Retinal pigment epithelial cell (primary cell): ENCODE data around the gene CDADC1.

Experiments
- DNase-seq: peaks from one replicate; pipeline ENCODE4 v3.0.0-alpha.2; 2010; ENCODE audit warnings: low read depth
- H3K4me3 ChIP-seq: 2 replicates; pipeline ENCODE4 v1.5.1; 2011; ENCODE audit warnings: mild to moderate bottlenecking, low read length, control low read depth, moderate library complexity
- TF ChIP-seq, protein P1 (sequence below): conservative IDR thresholded peaks from 2 replicates; pipeline ENCODE4 v1.5.1; 2011; ENCODE audit warnings: low read depth, low read length, control low read depth, inconsistent platforms

CDADC1 gene

DNA sequence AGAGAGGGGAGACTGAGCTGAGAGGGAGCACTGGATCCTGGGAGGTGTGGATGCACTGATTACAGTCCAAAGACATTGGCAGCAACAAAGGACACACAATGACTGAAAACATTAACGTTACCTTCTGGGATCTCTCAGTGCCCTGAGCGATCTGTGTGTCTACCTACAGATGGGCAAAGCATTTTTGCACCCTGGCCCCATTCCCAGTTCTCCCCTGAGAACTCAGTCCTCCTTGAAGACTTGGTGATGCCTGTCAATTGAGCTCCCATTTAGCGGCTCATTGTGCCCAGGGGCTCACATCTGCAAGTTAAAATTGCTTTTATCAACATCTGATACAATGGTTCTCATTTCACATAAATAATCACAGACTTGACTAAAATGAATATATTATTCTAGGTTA, 62.5 kb downstream of the CDADC1 start:
- no peak overlapping the region for H3K4me3 ChIP-seq
- TF ChIP-seq, protein P1, sequence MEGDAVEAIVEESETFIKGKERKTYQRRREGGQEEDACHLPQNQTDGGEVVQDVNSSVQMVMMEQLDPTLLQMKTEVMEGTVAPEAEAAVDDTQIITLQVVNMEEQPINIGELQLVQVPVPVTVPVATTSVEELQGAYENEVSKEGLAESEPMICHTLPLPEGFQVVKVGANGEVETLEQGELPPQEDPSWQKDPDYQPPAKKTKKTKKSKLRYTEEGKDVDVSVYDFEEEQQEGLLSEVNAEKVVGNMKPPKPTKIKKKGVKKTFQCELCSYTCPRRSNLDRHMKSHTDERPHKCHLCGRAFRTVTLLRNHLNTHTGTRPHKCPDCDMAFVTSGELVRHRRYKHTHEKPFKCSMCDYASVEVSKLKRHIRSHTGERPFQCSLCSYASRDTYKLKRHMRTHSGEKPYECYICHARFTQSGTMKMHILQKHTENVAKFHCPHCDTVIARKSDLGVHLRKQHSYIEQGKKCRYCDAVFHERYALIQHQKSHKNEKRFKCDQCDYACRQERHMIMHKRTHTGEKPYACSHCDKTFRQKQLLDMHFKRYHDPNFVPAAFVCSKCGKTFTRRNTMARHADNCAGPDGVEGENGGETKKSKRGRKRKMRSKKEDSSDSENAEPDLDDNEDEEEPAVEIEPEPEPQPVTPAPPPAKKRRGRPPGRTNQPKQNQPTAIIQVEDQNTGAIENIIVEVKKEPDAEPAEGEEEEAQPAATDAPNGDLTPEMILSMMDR: no peak
- DNase-seq: no peak

DNA sequence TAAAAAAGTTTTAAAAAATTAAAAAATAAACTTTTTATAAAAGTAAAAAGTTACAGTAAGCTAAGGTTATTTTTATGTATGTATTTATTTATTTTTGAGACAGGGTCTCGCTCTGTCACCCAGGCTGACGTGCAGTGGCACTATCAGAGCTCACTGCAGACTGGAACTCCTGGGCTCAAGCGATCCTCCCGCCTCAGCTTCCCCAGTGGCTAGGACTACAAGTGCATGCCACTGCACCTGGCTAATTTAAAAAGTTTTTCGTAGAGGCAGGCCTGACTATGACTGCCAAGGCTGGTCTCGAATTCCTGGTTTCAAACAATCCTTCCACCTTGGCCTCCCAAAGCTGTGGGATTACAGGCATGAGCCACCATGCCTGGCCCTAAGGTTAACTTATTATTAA, 64.1 kb downstream of the CDADC1 start:
- TF ChIP-seq, protein P1: no peak
- H3K4me3 ChIP-seq: no peak overlapping the region
- DNase-seq: no peak

DNA sequence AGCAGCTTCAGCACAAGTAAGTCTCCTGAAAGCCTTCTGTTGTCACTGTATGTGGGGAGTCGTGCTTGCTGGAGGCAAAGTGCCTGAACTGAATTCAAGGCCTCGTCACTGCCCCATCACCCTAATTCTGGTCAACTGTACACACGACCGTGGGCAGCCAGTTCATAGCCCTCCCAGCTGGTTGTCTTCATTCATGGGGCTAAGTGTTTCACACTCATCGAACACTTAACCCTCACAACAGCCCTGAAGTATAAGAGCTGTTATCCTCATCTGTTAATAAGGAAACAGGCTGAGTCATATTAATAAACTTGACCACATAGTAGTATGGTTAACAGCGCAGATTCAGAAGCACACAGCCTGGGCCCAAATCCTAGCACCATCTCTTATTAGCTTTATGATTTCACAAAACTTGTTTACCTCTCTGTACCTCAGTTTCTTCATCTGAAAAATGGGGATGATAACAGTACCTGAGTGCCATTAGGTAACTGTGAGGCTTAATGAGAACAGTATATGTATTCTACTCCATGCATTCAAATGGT, 66.7 kb downstream of the CDADC1 start:
- TF ChIP-seq, protein P1: no peak
- no peak overlapping the region for H3K4me3 ChIP-seq
- DNase-seq: no peak

DNA sequence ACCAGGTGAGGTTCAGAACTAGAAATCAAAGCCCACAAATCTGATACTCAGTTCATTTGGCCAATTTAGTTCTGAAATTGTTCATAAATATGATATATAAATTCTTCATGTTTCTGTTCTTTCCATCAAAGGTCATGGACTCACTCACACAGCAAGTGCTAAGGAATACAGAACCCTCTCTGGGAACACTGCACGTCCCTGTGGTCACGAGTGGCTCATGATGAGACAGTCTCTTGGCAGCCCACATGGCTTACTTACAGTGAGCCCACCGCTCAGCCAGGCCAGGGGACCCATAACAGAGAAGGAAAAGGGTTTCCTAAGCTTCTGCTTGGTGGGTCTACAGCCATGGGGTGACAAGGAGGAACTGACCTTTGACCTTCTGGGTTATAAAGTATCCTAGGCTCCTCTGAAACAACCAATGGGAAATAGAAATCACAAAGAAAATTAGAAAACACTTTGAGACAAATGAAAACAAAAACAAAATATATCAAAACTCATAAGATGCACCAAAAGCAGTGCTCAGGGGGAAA, 67.4 kb downstream of the CDADC1 start:
- DNase-seq: no peak
- TF ChIP-seq, protein P1: no peak
- no peak overlapping the region for H3K4me3 ChIP-seq

DNA sequence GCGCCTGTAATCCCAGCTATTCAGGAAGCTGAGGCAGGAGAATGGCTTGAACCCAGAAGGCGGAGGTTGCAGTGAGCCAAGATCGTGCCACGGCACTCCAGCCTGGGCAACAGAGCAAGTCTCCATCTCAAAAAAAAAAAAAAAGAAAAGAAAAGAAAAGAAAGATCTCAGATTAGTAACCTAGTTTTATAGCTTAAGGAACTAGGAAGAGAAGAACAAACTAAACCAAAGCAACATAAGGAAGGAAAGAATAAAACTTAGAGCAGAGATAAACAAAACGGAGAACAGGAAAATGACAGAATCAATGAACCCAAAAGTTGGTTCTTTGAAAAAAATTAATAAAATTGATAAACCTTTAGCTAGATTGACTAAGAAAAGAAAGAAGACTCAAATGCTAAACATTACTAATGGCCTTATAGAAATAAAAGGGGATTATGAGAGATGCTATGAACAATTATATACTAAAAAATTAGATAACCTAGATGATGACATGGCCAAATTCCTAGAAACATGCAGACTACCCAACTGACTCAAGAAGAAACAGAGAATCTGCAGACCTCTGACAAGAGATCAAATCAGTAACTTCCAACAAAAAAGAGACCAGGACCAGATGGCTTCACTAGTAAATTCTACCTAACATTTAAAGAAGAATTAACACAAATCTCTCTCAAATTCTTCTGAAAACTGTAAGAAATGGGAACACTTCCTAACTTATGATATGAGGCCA, 68.2 kb downstream of the CDADC1 start:
- TF ChIP-seq, protein P1: no peak
- DNase-seq: no peak
- no peak overlapping the region for H3K4me3 ChIP-seq

DNA sequence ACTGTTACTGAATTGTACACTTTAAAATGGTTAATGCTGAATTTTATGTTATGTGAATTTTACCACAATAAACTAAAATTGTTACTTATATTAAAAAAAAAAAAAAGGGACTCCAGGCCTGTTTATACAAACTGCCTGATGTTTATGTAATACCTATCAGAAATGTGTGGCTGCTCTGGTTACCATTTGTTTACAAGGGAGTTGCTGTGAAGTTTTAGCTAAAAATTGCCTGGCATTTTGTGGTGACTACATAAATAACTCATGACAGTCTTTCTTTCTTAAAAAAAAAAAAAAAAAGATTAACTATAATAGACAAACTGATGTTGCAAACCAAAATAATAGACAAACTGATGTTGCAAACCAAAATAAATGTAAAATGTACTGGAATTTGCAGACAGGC, 71.8 kb downstream of the CDADC1 start:
- no peak overlapping the region for H3K4me3 ChIP-seq
- TF ChIP-seq, protein P1: no peak
- no peak for DNase-seq

DNA sequence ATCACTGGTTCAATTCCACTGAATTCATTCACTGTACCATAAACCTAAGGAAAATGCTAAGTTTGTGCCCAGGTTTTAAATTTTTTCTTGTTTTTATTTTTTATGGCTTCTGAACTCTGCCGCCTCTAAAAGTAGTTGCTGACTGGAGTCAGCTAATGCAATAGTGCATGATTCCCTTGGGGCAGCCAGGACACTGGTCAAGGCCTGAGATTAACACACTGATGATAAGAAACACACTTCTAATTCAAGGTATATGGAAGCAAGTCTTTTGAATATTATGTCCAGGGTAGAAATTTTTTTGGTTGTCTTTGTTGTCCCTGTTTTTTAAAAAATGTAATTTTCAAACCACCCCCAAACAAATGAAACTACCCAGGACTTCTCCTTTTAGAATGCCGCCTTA, 72.2 kb downstream of the CDADC1 start:
- no peak overlapping the region for H3K4me3 ChIP-seq
- TF ChIP-seq, protein P1: no peak
- DNase-seq: no peak
